HG02885 (cell line): ENCODE measurements around the gene HHAT.

Source experiments
- ATAC-seq: cut with Tn5 transposase; IDR thresholded peaks from one replicate; pipeline ENCODE4 v1.9.1; 2021; ENCODE audit warnings: mild to moderate bottlenecking; ENCODE audit not compliant: unreplicated experiment, poor library complexity

The HHAT gene

GRCh38 chr1:210328746-210329503, at the start of gene HHAT:
Gene HHAT, plus strand, starts transcription at chr1:210328902. Its CDS starts 20,074 bp downstream, at chr1:210348976.
- peak; percentile 53 for ATAC-seq

- no peak for ATAC-seq
Observed at GRCh38 chr1:210280221-210280620, 48.5 kb upstream of the HHAT start.

- no peak for ATAC-seq
Observed at GRCh38 chr1:210288116-210288515, 40.6 kb upstream of the HHAT start.

- ATAC-seq, result no peak
Observed at GRCh38 chr1:210289248-210289647, 39.5 kb upstream of the HHAT start.

DNA sequence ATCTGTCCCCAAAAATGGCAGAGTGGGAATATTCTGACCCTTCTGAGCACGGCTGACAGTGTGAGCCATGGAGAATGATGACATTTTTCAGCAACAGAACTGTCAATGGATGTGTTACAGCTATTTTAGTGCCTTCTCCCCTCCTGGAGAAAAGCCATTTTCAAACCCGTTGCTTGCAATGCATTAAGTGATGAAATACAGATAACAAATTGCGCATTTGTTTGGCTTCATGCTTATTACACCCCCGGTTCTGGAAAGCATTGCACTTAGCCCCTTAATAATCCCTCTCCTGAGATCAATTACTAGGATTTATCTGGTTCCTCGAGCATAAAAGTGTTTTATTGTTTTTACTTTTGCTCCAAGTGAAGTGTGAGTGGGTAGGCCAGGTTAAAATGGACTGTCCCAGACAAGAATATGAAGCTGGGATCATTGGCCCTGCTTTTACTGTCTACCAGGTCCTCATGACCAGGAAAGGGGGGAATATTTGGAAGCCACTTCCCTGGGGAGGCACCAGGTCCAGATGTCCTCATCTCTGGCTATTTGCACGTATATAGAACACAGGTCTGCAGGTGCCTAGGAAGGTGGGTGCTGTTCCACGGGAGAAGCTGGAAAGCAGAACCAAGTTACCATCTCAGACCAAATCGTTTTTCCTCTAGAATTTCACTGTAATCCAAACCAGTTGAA, 37.5 kb upstream of the HHAT start:
- ATAC-seq, result no peak

DNA sequence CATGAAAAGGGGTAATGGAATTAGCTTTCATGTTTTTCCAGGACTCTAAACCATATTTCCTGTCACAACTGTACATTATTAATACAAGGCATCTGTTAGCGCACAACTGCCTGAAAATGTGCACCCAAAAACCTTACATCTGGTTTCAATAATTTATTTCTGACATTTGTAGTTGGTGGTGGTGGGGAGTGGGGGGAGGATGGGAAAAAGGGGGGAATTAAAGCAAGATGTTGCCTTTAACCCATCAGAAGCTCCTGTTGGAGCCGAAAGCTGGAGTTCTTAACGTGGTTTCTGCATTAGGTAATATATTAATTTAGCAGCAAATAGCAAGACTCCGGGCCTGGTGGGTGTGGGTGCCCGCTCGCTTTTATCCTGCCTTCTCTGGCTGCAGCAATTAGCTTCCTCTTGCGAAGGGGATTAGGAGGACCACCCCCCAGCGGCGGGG, 36.9 kb upstream of the HHAT start:
- no peak for ATAC-seq

GRCh38 chr1:210292231-210292871, 36.4 kb upstream of the HHAT start:
- no peak for ATAC-seq

- no peak for ATAC-seq
Observed at GRCh38 chr1:210293171-210293607, 35.5 kb upstream of the HHAT start.

DNA sequence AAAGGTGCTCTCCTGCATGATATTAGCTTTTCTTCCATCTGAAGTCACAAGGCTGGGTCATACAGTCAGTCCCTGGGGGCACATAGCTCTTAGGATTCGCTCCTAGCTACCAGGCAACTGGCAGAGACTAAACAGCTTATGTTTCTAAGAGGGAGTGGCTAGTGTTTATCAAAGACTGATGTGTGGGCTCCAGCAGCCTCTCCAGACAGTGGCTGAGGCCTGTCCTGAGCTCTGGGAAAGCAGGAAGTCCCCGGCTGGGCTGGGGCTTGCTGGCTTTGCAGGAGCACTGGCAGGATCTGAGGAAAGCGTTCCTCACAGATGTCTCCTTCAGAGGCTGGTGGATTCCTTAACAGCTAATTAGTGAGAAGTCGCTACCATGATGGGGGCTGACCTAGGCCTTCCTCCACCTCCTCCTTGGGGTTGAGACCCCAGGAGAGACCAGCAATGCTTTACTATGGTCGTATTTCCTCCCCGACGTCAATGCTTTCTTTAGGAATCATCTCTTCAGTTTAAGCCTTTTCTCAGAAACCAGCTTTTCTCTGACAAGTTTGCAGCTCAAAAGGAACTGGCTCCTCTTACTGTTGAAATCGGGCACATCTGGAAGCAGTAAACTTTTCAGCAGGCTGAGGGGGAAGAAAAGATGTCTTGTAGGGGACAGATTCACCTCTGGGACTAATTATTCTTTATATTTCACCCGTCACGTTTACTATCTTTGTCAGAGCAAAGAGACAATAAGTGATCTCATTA, 33.5 kb upstream of the HHAT start:
- ATAC-seq, result no peak

- ATAC-seq, result no peak
Observed at GRCh38 chr1:210296682-210297081, 32.0 kb upstream of the HHAT start.

DNA sequence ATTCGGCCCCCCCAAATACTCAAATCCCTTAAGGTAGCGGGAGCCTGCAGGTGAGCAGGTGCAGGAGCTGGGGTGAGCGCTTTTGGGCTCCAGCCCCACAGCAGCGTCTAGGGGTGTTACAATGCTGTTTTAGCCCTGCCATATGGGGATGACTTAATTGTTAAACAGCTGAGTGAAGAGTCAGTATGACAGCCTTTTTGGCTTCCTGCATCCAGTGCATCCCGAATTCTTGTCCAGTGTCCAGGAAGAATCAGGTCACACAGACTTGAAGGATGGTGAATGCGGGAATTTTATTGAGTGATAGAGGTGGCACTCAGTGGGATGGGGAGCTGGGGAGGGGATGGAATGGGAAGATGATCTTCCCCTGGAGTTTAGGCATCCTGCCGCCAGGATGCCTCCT, 30.4 kb upstream of the HHAT start:
- no peak for ATAC-seq

- ATAC-seq, result no peak
Observed at GRCh38 chr1:210298936-210299335, 29.8 kb upstream of the HHAT start.

DNA sequence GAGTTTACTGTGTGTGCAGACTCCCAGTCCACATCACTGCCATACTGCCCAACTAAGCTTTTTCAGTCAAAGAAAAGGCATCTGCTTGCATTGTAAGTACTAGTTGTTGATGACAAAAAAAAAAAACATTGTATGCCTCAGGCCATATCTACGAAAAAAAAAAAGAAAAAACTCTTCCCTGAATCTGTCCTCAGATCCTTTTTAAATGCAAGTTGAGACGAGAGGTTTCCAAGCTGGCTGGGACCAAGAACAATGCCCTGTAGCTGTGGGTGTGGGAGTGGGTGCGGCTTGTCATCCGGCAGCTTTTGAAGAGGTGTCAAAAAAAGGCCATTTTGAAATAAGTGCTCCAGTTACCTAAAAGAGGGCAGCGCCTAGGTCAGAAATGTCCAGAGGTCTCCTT, 29.2 kb upstream of the HHAT start:
- no peak for ATAC-seq

GRCh38 chr1:210300923-210301614, 27.6 kb upstream of the HHAT start:
- no peak for ATAC-seq

GRCh38 chr1:210301615-210302000, 27.1 kb upstream of the HHAT start:
- ATAC-seq, result no peak

DNA sequence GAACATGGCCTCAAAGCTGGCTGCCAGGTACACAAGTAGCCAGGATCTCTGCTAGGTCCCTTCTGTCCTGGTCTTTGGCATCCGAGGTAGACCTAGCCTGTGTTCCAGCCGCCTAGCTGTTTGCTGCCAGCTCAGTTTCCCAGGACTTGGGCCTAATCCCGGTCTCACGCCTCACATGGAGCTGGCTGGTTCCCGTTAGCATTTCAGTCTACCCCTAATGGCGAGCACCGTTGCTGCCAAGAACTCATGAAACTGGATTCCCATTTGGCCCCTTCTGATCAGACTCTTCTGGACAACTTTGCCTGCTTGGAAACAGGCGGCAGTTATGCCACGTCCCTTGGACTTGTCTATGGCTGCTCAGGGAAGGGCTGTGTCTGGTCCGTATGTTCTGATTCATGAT, 26.2 kb upstream of the HHAT start:
- ATAC-seq, result no peak

DNA sequence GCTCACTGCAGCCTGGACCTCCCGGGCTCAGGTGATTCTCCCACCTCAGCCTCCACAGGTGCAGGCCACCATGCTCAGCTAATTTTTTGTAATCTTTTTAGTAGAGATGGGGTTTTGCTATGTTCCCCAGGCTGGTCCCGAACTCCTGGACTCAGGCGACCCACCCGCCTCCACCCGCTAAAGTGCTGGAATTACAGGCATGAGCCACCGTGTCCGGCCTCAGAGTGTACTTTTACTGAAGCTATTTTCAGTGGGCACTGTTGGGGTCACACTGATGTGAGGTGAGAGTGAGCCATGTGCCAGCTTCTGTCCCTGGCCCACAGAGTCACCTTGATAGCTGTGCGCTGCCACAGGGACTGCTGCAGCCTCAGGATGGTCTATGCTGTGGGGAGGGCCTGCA, 25.3 kb upstream of the HHAT start:
- no peak for ATAC-seq

DNA sequence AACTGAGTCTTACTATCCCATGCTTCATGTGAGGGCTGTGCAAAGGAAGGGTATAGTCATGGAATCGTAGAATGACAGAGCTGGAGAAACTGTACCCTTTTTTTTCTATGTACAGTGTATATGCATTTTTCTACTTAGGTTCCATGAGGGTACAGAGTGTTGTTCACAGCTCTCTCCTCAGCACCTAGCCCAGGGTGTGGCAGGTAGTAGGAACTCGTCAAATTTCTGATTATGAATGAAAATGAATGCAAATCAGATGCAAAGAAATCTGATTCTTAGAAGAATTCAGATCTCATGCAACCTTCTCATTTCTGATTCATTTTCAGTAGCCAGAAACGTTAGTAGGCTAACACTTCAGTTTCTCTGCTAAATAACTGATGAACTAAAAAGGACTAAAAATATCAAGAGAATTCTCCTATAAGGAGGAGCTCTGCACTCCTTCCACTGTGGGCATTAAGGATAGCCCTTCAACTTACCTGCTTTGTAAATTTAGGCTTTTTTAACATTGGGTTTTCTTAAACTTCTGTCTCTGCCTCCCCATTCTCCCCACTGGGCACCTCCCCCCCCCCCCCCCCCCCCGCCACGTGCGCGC, 18.0 kb upstream of the HHAT start:
- ATAC-seq, result peak; percentile 4

DNA sequence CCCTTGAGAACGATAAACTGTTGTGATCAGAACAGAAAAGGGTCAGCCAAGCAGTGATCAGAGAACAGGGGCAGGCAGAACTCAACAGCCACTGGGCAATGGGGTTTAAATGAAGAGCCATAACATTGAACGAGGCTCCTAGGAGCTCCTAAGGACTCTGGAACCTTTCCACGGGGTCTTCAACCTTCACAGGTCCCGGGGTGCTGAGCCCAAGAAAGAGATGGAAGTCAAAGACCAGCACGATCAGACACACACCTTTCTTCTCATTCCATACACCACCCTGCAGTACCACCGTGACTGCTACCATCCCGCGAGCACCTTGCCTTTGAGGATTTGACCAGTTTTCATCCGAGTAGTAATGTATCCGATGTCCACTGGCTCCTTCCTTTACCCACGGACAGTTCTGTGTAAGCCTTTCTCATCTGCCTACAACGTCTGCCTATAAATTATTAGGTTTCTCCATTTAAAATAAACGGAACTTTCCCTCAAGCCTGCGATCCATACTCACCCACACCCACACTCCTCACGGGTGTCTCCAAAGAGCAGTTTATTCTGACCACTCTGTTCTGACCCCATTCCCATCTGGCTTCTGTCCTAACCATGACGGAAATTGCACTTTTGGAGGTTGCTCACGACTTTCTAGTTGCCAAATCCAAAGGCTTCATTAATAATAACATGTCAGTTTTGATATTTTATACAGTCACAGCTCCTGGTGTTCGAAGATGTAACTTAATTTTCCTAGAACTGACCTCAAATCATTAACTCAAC, 16.8 kb upstream of the HHAT start:
- ATAC-seq, result no peak
